Smooth muscle cell (in vitro differentiated cells): Measurements from ENCODE around the gene ORC5. TPM values are rescaled to one million over a fixed set of nuclear protein-coding genes. Genes with fewer than 3 reads are reported as not detected.

ENCODE experiments used
- DNase-seq: peaks from one replicate; lab custom pipeline; 2025; ENCODE audit not compliant: unreplicated experiment; lab: John Stamatoyannopoulos, UW
- H2AFZ ChIP-seq: fragments of 200-600 bp; sonication (generic); 2 replicates; pipeline ENCODE4 v1.6.0; 2016; ENCODE audit warnings: antibody characterized with exemption, low read depth, mild to moderate bottlenecking
- H3F3A ChIP-seq: fragments of 200-600 bp; sonication (generic); 2 replicates; pipeline ENCODE4 v1.6.0; 2017; ENCODE audit warnings: antibody characterized with exemption, low read depth
- H3K27ac ChIP-seq: fragments of 200-600 bp; sonication (generic); 2 replicates; pipeline ENCODE4 v1.5.1; 2016; ENCODE audit warnings: low read depth, mild to moderate bottlenecking
- H3K27me3 ChIP-seq: fragments of 200-600 bp; sonication (generic); 2 replicates; pipeline ENCODE4 v1.6.1; 2016; ENCODE audit warnings: low read depth, mild to moderate bottlenecking
- H3K36me3 ChIP-seq: fragments of 200-600 bp; sonication (generic); 2 replicates; pipeline ENCODE4 v1.5.1; 2016; ENCODE audit warnings: low read depth
- H3K4me1 ChIP-seq: fragments of 200-600 bp; sonication (generic); 2 replicates; pipeline ENCODE4 v1.5.1; 2016; ENCODE audit warnings: low read depth
- H3K4me2 ChIP-seq: fragments of 200-600 bp; sonication (generic); 2 replicates; pipeline ENCODE4 v1.6.0; 2016; ENCODE audit warnings: mild to moderate bottlenecking
- H3K4me3 ChIP-seq: fragments of 200-600 bp; sonication (generic); 2 replicates; pipeline ENCODE4 v1.5.1; 2016; ENCODE audit warnings: mild to moderate bottlenecking
- H3K79me2 ChIP-seq: fragments of 200-600 bp; sonication (generic); 2 replicates; pipeline ENCODE4 v1.6.0; 2016; ENCODE audit warnings: low read depth, mild to moderate bottlenecking
- H3K9ac ChIP-seq: fragments of 200-600 bp; sonication (generic); 2 replicates; pipeline ENCODE4 v1.6.0; 2016; ENCODE audit warnings: low read depth
- H3K9me3 ChIP-seq: fragments of 200-600 bp; sonication (generic); replicated peaks from 2 replicates; pipeline ENCODE4 v1.5.1; 2016; ENCODE audit warnings: low read depth
- H4K20me1 ChIP-seq: fragments of 200-600 bp; sonication (generic); 2 replicates; pipeline ENCODE4 v1.6.0; 2016; ENCODE audit warnings: low read depth
- CTCF ChIP-seq: fragments of 200-600 bp; sonication (generic); IDR thresholded peaks from 2 replicates; pipeline ENCODE4 v1.5.1; 2017; ENCODE audit warnings: borderline replicate concordance, mild to moderate bottlenecking, antibody characterized with exemption; ENCODE audit not compliant: insufficient read depth, poor library complexity, severe bottlenecking
- WGBS: methylation state at CpG from one replicate; pipeline ENCODE4 v1.1.7; 2016; ENCODE audit warnings: low lambda C conversion rate; 5-methylcytosine and 5-hydroxymethylcytosine counted together
- polyA plus RNA-seq: library from polyadenylated mRNA; unstranded; fragments of >200 nt; fragmentation: Nextera tagmentation; extraction: Ambion mirVana; gene quantifications from 2 replicates; pipeline ENCODE4 v1.2.1, GENCODE V29; 2016
- total RNA-seq: library from RNA; depleted of rRNA; stranded (reverse); fragments of >200 nt; gene quantifications from 2 replicates; pipeline ENCODE4 v1.2.3, GENCODE V29; 2014

Gene ORC5
- total and polyA plus RNA-seq, 2 experiments from 2014 or later = 4.6 to 7.3 TPM

GRCh38 chr7:104091242-104091641 lies 116.6 kb downstream of the ORC5 start:
- no peak for TF ChIP-seq CTCF
- Histone ChIP-seq H2AFZ (no peak overlapping the region), H3K9me3 (no peaks in the 10 kb centered on the region), H3K79me2 (no peaks in the 10 kb centered on the region), H3K27ac (no peak overlapping the region), H3F3A (no peaks in the 10 kb centered on the region), H3K4me3 (no peak overlapping the region), H3K36me3 (no peaks in the 10 kb centered on the region), H3K9ac (no peak overlapping the region), H3K4me1 (no peaks in the 10 kb centered on the region), H3K27me3 (no peaks in the 10 kb centered on the region), H3K4me2 (no peak overlapping the region), H4K20me1 (no peaks in the 10 kb centered on the region)
- no peak for DNase-seq
- WGBS = 76% methylated on average over 4 of the region's 4 CpGs

- Histone ChIP-seq H4K20me1 (no peaks in the 10 kb centered on the region), H3K9ac (no peak overlapping the region), H3K27ac (no peak overlapping the region), H3K4me2 (no peak overlapping the region), H3K4me3 (no peak overlapping the region), H3F3A (no peaks in the 10 kb centered on the region), H3K79me2 (no peaks in the 10 kb centered on the region), H3K27me3 (no peaks in the 10 kb centered on the region), H3K36me3 (no peaks in the 10 kb centered on the region), H3K4me1 (no peaks in the 10 kb centered on the region), H2AFZ (no peak overlapping the region), H3K9me3 (no peaks in the 10 kb centered on the region)
- no peak for DNase-seq
- no peak for TF ChIP-seq CTCF
- 72% methylated on average over 3 of the region's 3 CpGs for WGBS
These were observed 118.2 kb downstream of the ORC5 start for GRCh38 chr7:104089612-104090011.

GRCh38 chr7:104089061-104089460 lies 118.8 kb downstream of the ORC5 start:
- Histone ChIP-seq H3K9me3 (no peaks in the 10 kb centered on the region), H3K4me2 (no peak overlapping the region), H3K36me3 (no peaks in the 10 kb centered on the region), H3K4me1 (no peaks in the 10 kb centered on the region), H3K4me3 (no peak overlapping the region), H3F3A (no peaks in the 10 kb centered on the region), H3K27me3 (no peaks in the 10 kb centered on the region), H4K20me1 (no peaks in the 10 kb centered on the region), H3K9ac (no peak overlapping the region), H2AFZ (no peak overlapping the region), H3K79me2 (no peaks in the 10 kb centered on the region), H3K27ac (no peak overlapping the region)
- no peak for DNase-seq
- no peak for TF ChIP-seq CTCF
- 89% methylated on average over 1 of the region's 1 CpG for WGBS

Other genes starting within 250 kb of the ORC5 start
- 0.04 and 0.90 TPM in 2 replicates for gene RELN, start 218.4 kb downstream of the ORC5 start, total RNA-seq
- 0.51 TPM in 1 of 2 replicates, not detected in the other for gene RELN, start 218.4 kb downstream of the ORC5 start, polyA plus RNA-seq
- not detected in 2 replicates for gene LHFPL3, start 120.6 kb upstream of the ORC5 start, total RNA-seq
- not detected in 2 replicates for gene LHFPL3, start 120.6 kb upstream of the ORC5 start, polyA plus RNA-seq